Measurements from ENCODE around the gene POR. TPM values are rescaled to one million over a fixed set of nuclear protein-coding genes. Genes with fewer than 3 reads are reported as not detected.

The POR gene
- polyA plus RNA-seq, 1 of the 3 experiments (the other 2 are of a cell fraction), result 68.7 TPM

- peaks cover 12% of the 10 kb centered on the region for H3F3A ChIP-seq (replicated peaks; ENCODE audit: insufficient read depth)
- H3K4me2 ChIP-seq, result no peak overlapping the region
- ChIA-PET POLR2A (interaction anchor here (1.4 to 2.5 kb wide), 3 partner anchors 12 to 134 kb away, joined by 4 to 10 read pairs (median 7); partner anchors contain the start of genes MDH2 and STYXL1), CTCF (interaction anchor here (0.9 to 2.9 kb wide), 5 partner anchors 12 to 400 kb away, joined by 3 to 13 read pairs (median 5); no protein-coding TSS in a partner anchor)
- H3K79me2 ChIP-seq (ENCODE audit: insufficient read depth), result peaks cover 31% of the 10 kb centered on the region
- no peaks in the 10 kb centered on the region for H3K9me3 ChIP-seq
- no peak overlapping the region for H3K4me3 ChIP-seq (ENCODE audit: low read depth in 2 of 2, low read length in 1 of 2)
- 96% methylated on average over 6 of the region's 6 CpGs for WGBS (ENCODE audit: low lambda C conversion rate)
- H3K4me1 ChIP-seq (ENCODE audit: control insufficient read depth in 1 of 2, insufficient read depth in 2 of 2, low read depth in 1 of 2, low read length in 1 of 2), result peaks cover 5 to 10% of the 10 kb centered on the region in 2 experiments; a peak in 2 of 4 replicates
- no peaks in the 10 kb centered on the region for H3K27me3 ChIP-seq (ENCODE audit: insufficient read depth)
- no peak overlapping the region for H3K9ac ChIP-seq
- H3K27ac ChIP-seq (ENCODE audit: low read depth in 2 of 2, low read length in 1 of 2), result no peak overlapping the region
- TF ChIP-seq RCOR1 (IDR thresholded peaks at IDR 0.05; ENCODE audit: low read length) (no peak), POLR2AphosphoS5 (IDR thresholded peaks at IDR 0.05; ENCODE audit: low read depth, low read length) (no peak), JUND (IDR thresholded peaks at IDR 0.05) (no peak), REST (IDR thresholded peaks at IDR 0.05; ENCODE audit: low read depth, low read length) (no peak), RFX5 (IDR thresholded peaks at IDR 0.05; ENCODE audit: low read length) (no peak), ELF1 (IDR thresholded peaks at IDR 0.05) (no peak), MEF2A (IDR thresholded peaks at IDR 0.05; ENCODE audit: borderline replicate concordance, low read depth) (no peak), TCF12 (IDR thresholded peaks at IDR 0.05) (no peak), IRF3 (IDR thresholded peaks at IDR 0.05; ENCODE audit: low read depth, low read length) (no peak), NFIC (IDR thresholded peaks at IDR 0.05; ENCODE audit: borderline replicate concordance) (no peak), USF1 (IDR thresholded peaks at IDR 0.05; ENCODE audit: borderline replicate concordance, low read depth) (no peak), YY1 (IDR thresholded peaks at IDR 0.05; ENCODE audit: low read depth) (no peak), EZH2phosphoT487 (IDR thresholded peaks at IDR 0.05; ENCODE audit: borderline replicate concordance, low read depth) (no peak), PBX3 (IDR thresholded peaks at IDR 0.05) (no peak), CHD2 (IDR thresholded peaks at IDR 0.05; ENCODE audit: low read length, partially characterized antibody) (no peak)
- no peaks in the 10 kb centered on the region for H3K9me2 ChIP-seq
- H2AFZ ChIP-seq (ENCODE audit: low read depth), result no peak overlapping the region
- no peaks in the 10 kb centered on the region for H3K36me3 ChIP-seq (replicated peaks in 1 of 2; ENCODE audit: control insufficient read depth in 1 of 2, insufficient read depth in 2 of 2, low read length in 1 of 2)
- DNase-seq, result no peak
- no peaks in the 10 kb centered on the region; the same call in 1 of the 2 replicates for H4K20me1 ChIP-seq (ENCODE audit: insufficient read depth)
Measured at GRCh38 chr7:75913437-75913836, 1.5 kb upstream of the POR start.
